Mesenchymal stem cell (in vitro differentiated cells and primary cell): ENCODE data around the gene CRACDL.

ENCODE experiments used
- DNase-seq: peaks from one replicate; pipeline ENCODE4 v3.0.0-alpha.2; 2013
- H2AFZ ChIP-seq: one replicate; pipeline ENCODE4 v1.6.1; 2013; ENCODE audit warnings: low read depth, mild to moderate bottlenecking, control low read depth, inconsistent platforms, low read length, moderate library complexity
- H2AK5ac ChIP-seq: 2 replicates; pipeline ENCODE4 v1.6.1; 2013; ENCODE audit warnings: low read length, moderate library complexity, mild to moderate bottlenecking, inconsistent platforms; ENCODE audit not compliant: severe bottlenecking
- H2BK120ac ChIP-seq: one replicate; pipeline ENCODE4 v1.6.1; 2013; ENCODE audit warnings: low read depth, mild to moderate bottlenecking, inconsistent platforms, low read length, moderate library complexity
- H2BK12ac ChIP-seq, 2 experiments: one replicate each; pipeline ENCODE4 v1.6.1; 2013; ENCODE audit warnings: inconsistent platforms in 2 of 2, low read length in 2 of 2, mild to moderate bottlenecking in 2 of 2, moderate library complexity in 2 of 2, control low read depth in 1 of 2
- H2BK15ac ChIP-seq: one replicate; pipeline ENCODE4 v1.6.1; 2013; ENCODE audit warnings: mild to moderate bottlenecking, low read depth, inconsistent platforms; ENCODE audit not compliant: poor library complexity, severe bottlenecking
- H2BK5ac ChIP-seq: 2 replicates; pipeline ENCODE4 v1.6.1; 2013; ENCODE audit warnings: low read depth, mild to moderate bottlenecking, low read length, control low read depth, inconsistent platforms; ENCODE audit not compliant: poor library complexity, severe bottlenecking
- H3K14ac ChIP-seq, 2 experiments: one replicate each; pipeline ENCODE4 v1.6.1; 2013; ENCODE audit warnings: inconsistent platforms in 2 of 2, low read length in 2 of 2, control low read depth in 1 of 2, mild to moderate bottlenecking in 1 of 2, moderate library complexity in 1 of 2
- H3K18ac ChIP-seq, 2 experiments: one replicate each; pipeline ENCODE4 v1.6.1; 2013; ENCODE audit warnings: inconsistent platforms in 2 of 2, low read length in 2 of 2, control low read depth in 1 of 2, low read depth in 1 of 2, mild to moderate bottlenecking in 1 of 2
- H3K23ac ChIP-seq, 2 experiments: one replicate each; pipeline ENCODE4 v1.6.1; 2013; ENCODE audit warnings: inconsistent platforms in 2 of 2, low read length in 2 of 2, mild to moderate bottlenecking in 2 of 2, moderate library complexity in 2 of 2, control low read depth in 1 of 2
- H3K27ac ChIP-seq: 2 replicates; pipeline ENCODE4 v1.5.1; 2013; ENCODE audit warnings: mild to moderate bottlenecking, moderate library complexity, low read length, control low read depth, inconsistent platforms; ENCODE audit not compliant: poor library complexity, severe bottlenecking
- H3K27me3 ChIP-seq, 2 experiments: 2 replicates each; pipeline versions ENCODE4 v1.6.1 to v1.7.0; 2013; ENCODE audit warnings: low read length in 2 of 2, mild to moderate bottlenecking in 2 of 2, moderate library complexity in 2 of 2, control low read depth in 1 of 2, inconsistent platforms in 1 of 2; ENCODE audit not compliant: control insufficient read depth in 1 of 2, insufficient read depth in 1 of 2
- H3K36me3 ChIP-seq, 2 experiments: 2 replicates each; pipeline versions ENCODE4 v1.6.1 to v1.7.0; 2013; ENCODE audit warnings: low read length in 2 of 2, control low read depth in 1 of 2, inconsistent platforms in 1 of 2, low read depth in 1 of 2, mild to moderate bottlenecking in 1 of 2; ENCODE audit not compliant: insufficient read depth in 2 of 2, control insufficient read depth in 1 of 2
- H3K4ac ChIP-seq, 2 experiments: one replicate each; pipeline ENCODE4 v1.6.1; 2013; ENCODE audit warnings: inconsistent platforms in 2 of 2, low read length in 2 of 2, mild to moderate bottlenecking in 2 of 2, moderate library complexity in 2 of 2, control low read depth in 1 of 2, low read depth in 1 of 2
- H3K4me1 ChIP-seq: 2 replicates; pipeline ENCODE4 v1.6.1; 2013; ENCODE audit warnings: low read depth, low read length, control low read depth; ENCODE audit not compliant: control insufficient read depth, insufficient read depth
- H3K4me2 ChIP-seq: 2 replicates; pipeline ENCODE4 v1.6.1; 2013; ENCODE audit warnings: low read length, mild to moderate bottlenecking, inconsistent platforms; ENCODE audit not compliant: poor library complexity, severe bottlenecking
- H3K4me3 ChIP-seq, 2 experiments: 2 replicates each; pipeline versions ENCODE4 v1.5.1 to v1.7.0; 2013; ENCODE audit warnings: low read length in 2 of 2, mild to moderate bottlenecking in 2 of 2, control low read depth in 1 of 2, low read depth in 1 of 2; ENCODE audit not compliant: insufficient read depth in 1 of 2
- H3K79me1 ChIP-seq: replicated peaks from 2 replicates; pipeline ENCODE4 v1.6.1; 2013; ENCODE audit warnings: mild to moderate bottlenecking, control low read depth, low read length, inconsistent platforms; ENCODE audit not compliant: poor library complexity, severe bottlenecking
- H3K9ac ChIP-seq: 2 replicates; pipeline ENCODE4 v1.7.0; 2013; ENCODE audit warnings: mild to moderate bottlenecking, low read length, moderate library complexity
- H3K9me3 ChIP-seq: 2 replicates; pipeline ENCODE4 v1.7.0; 2013; ENCODE audit warnings: mild to moderate bottlenecking, low read length; ENCODE audit not compliant: control insufficient read depth
- H4K8ac ChIP-seq: one replicate; pipeline ENCODE4 v1.6.1; 2013; ENCODE audit warnings: inconsistent platforms, mild to moderate bottlenecking, low read length, moderate library complexity
- H4K91ac ChIP-seq: one replicate; pipeline ENCODE4 v1.6.1; 2013; ENCODE audit warnings: mild to moderate bottlenecking, low read length, inconsistent platforms
- WGBS: methylation state at CpG from one replicate; pipeline ENCODE4 v1.1.7; 2013; ENCODE audit warnings: mixed read lengths; 5-methylcytosine and 5-hydroxymethylcytosine counted together

Gene CRACDL

GRCh38 chr2:98796775-98797544, 139.1 kb downstream of the CRACDL start:
- no peak overlapping the region for H3K23ac ChIP-seq
- no peak overlapping the region for H2BK5ac ChIP-seq
- no peak for DNase-seq
- no peak overlapping the region for H2AK5ac ChIP-seq
- no peaks in the 10 kb centered on the region for H3K79me1 ChIP-seq
- no peak overlapping the region for H2BK15ac ChIP-seq
- no peak overlapping the region for H4K8ac ChIP-seq
- H3K4me2 ChIP-seq, result no peak overlapping the region
- no peak overlapping the region for H3K14ac ChIP-seq
- no peak overlapping the region for H3K9ac ChIP-seq
- H3K4me1 ChIP-seq, result peaks cover 3% of the 10 kb centered on the region
- H2BK120ac ChIP-seq, result no peak overlapping the region
- H3K4ac ChIP-seq, result no peak overlapping the region
- H3K36me3 ChIP-seq, result no peaks in the 10 kb centered on the region
- no peak overlapping the region for H2AFZ ChIP-seq
- H3K9me3 ChIP-seq, result no peaks in the 10 kb centered on the region
- no peak overlapping the region for H3K4me3 ChIP-seq
- no peak overlapping the region for H3K27ac ChIP-seq
- 86% methylated on average over 19 of the region's 19 CpGs for WGBS
- H3K18ac ChIP-seq, result no peak overlapping the region
- no peak overlapping the region for H4K91ac ChIP-seq
- peaks cover 44 to 60% of the 10 kb centered on the region in 2 experiments for H3K27me3 ChIP-seq
- no peak overlapping the region for H2BK12ac ChIP-seq

GRCh38 chr2:98795891-98796676, 139.9 kb downstream of the CRACDL start:
- no peak overlapping the region for H3K4ac ChIP-seq
- H3K79me1 ChIP-seq, result no peaks in the 10 kb centered on the region
- no peak overlapping the region for H3K27ac ChIP-seq
- H2BK120ac ChIP-seq, result no peak overlapping the region
- H4K91ac ChIP-seq, result no peak overlapping the region
- H3K36me3 ChIP-seq, result no peaks in the 10 kb centered on the region
- no peak overlapping the region for H3K23ac ChIP-seq
- no peak overlapping the region for H2AK5ac ChIP-seq
- H2AFZ ChIP-seq, result no peak overlapping the region
- DNase-seq, result no peak
- no peak overlapping the region for H3K18ac ChIP-seq
- H3K4me2 ChIP-seq, result no peak overlapping the region
- peaks cover 2% of the 10 kb centered on the region for H3K4me1 ChIP-seq
- H3K14ac ChIP-seq, result no peak overlapping the region
- no peak overlapping the region for H2BK12ac ChIP-seq
- H3K9me3 ChIP-seq, result no peaks in the 10 kb centered on the region
- no peak overlapping the region for H2BK5ac ChIP-seq
- H3K4me3 ChIP-seq, result no peak overlapping the region
- no peak overlapping the region for H4K8ac ChIP-seq
- H3K9ac ChIP-seq, result no peak overlapping the region
- 78% methylated on average over 12 of the region's 14 CpGs for WGBS
- no peak overlapping the region for H2BK15ac ChIP-seq
- peaks cover 35 to 52% of the 10 kb centered on the region in 2 experiments for H3K27me3 ChIP-seq

- H2BK5ac ChIP-seq, result no peak overlapping the region
- no peak overlapping the region for H3K27ac ChIP-seq
- peaks cover 17 to 40% of the 10 kb centered on the region in 2 experiments for H3K27me3 ChIP-seq
- no peak overlapping the region for H2BK15ac ChIP-seq
- no peak overlapping the region for H3K18ac ChIP-seq
- 61% methylated on average over 11 of the region's 11 CpGs for WGBS
- no peak overlapping the region for H2BK120ac ChIP-seq
- no peak overlapping the region for H3K4me3 ChIP-seq
- H3K9me3 ChIP-seq, result no peaks in the 10 kb centered on the region
- H3K36me3 ChIP-seq, result no peaks in the 10 kb centered on the region
- H3K9ac ChIP-seq, result no peak overlapping the region
- H2AK5ac ChIP-seq, result no peak overlapping the region
- no peak overlapping the region for H3K23ac ChIP-seq
- H3K79me1 ChIP-seq, result no peaks in the 10 kb centered on the region
- DNase-seq, result no peak
- H3K4ac ChIP-seq, result no peak overlapping the region
- no peaks in the 10 kb centered on the region for H3K4me1 ChIP-seq
- no peak overlapping the region for H2AFZ ChIP-seq
- H4K8ac ChIP-seq, result no peak overlapping the region
- H2BK12ac ChIP-seq, result no peak overlapping the region
- no peak overlapping the region for H3K4me2 ChIP-seq
- no peak overlapping the region for H3K14ac ChIP-seq
- H4K91ac ChIP-seq, result no peak overlapping the region
Observed at GRCh38 chr2:98793897-98794830, 141.9 kb downstream of the CRACDL start.
